K562 (cell line): ENCODE results near the gene IQUB. TPM values are rescaled to one million over a fixed set of nuclear protein-coding genes. Genes with fewer than 3 reads are reported as not detected.

Source experiments
- ATAC-seq: fragments of 200-7000 bp; cut with Tn5 transposase; 3 replicates; pipeline ENCODE4 v1.9.1; 2020; ENCODE audit warnings: moderate library complexity
- BruUV-seq: library from RNA; stranded (reverse); fragments of 400-500 nt; replicated peaks from 2 replicates; lab custom pipeline; 2021; lab: Mats Ljungman, UMichigan
- CTCF ChIA-PET: fragments of 300-600 bp; formaldehyde crosslinking; extraction: SDS; loops from one replicate; lab custom pipeline; 2021; ENCODE audit warnings: low intra/inter-chr PET ratio; lab: Yijun Ruan, JAX
- POLR2A ChIA-PET: fragments of 300-600, 350-650 bp; sonication (Branson Sonifier 250); formaldehyde crosslinking; extraction: SDS; loops from one replicate; lab custom pipeline; 2021; ENCODE audit warnings: antibody characterized with exemption, inconsistent platforms; lab: Yijun Ruan, JAX
- DNase-seq, 4 experiments: peaks; one replicate each; pipeline versions ENCODE4 v3.0.0 to v3.0.0-alpha.2; 2011 to 2018; ENCODE audit warnings: low spot score in 3 of 4, mixed read lengths in 3 of 4; ENCODE audit errors: extremely low read depth in 1 of 4
- FAIRE-seq: peaks from 2 replicates; lab custom pipeline; 2011; peaks lifted over from hg19 to GRCh38; lab: Jason Lieb, UNC
- H2AFZ ChIP-seq: 2 replicates; pipeline ENCODE4 v1.6.0; 2011; ENCODE audit warnings: low read depth, low read length, control low read depth, inconsistent platforms
- H3K27ac ChIP-seq: fragments of 200-600 bp; 3 replicates; pipeline ENCODE4 v1.8.0; 2011; ENCODE audit warnings: low read depth, mild to moderate bottlenecking, control low read depth, inconsistent platforms, low read length, moderate library complexity, mixed read lengths; ENCODE audit errors: extremely low read depth
- H3K27me3 ChIP-seq, 2 experiments: fragments of 300-600 bp in 1 of 2; 2 replicates in 1 of 2; 3 replicates in 1 of 2; pipeline versions ENCODE4 v1.6.0 to v1.8.0; 2011; ENCODE audit warnings: inconsistent platforms in 2 of 2, low read length in 2 of 2, mild to moderate bottlenecking in 1 of 2, mixed read lengths in 1 of 2, moderate library complexity in 1 of 2; ENCODE audit not compliant: control insufficient read depth in 2 of 2, insufficient read depth in 2 of 2
- H3K36me3 ChIP-seq: fragments of 300-600 bp; 3 replicates; pipeline ENCODE4 v1.8.0; 2011; ENCODE audit warnings: mild to moderate bottlenecking, low read length, inconsistent platforms; ENCODE audit not compliant: control insufficient read depth, insufficient read depth
- H3K4me1 ChIP-seq, 2 experiments: fragments of 200-600 bp in 1 of 2; replicated peaks in 1 of 2; 2 replicates in 1 of 2; 3 replicates in 1 of 2; pipeline versions ENCODE4 v1.5.1 to v1.8.0; 2011; ENCODE audit warnings: inconsistent platforms in 2 of 2, low read length in 2 of 2, mild to moderate bottlenecking in 1 of 2, mixed read lengths in 1 of 2, moderate library complexity in 1 of 2; ENCODE audit not compliant: control insufficient read depth in 2 of 2, insufficient read depth in 2 of 2
- H3K4me2 ChIP-seq: 2 replicates; pipeline ENCODE4 v1.6.1; 2011; ENCODE audit warnings: low read length, control low read depth, inconsistent platforms, mixed read lengths; ENCODE audit not compliant: insufficient read depth
- H3K4me3 ChIP-seq: fragments of 200-600 bp; sonication (generic), shearing (Covaris generic); 2 replicates; pipeline ENCODE4 v1.5.1; 2016; ENCODE audit warnings: control low read depth, inconsistent platforms
- H3K79me2 ChIP-seq: fragments of 200-600 bp; 3 replicates; pipeline ENCODE4 v1.8.0; 2011; ENCODE audit warnings: low read length, inconsistent platforms; ENCODE audit not compliant: control insufficient read depth, insufficient read depth
- H3K9ac ChIP-seq, 2 experiments: 2 replicates each; pipeline versions ENCODE4 v1.6.0 to v1.6.1; 2011; ENCODE audit warnings: low read depth in 2 of 2, low read length in 2 of 2, control low read depth in 1 of 2, inconsistent platforms in 1 of 2, mild to moderate bottlenecking in 1 of 2, mixed read lengths in 1 of 2; ENCODE audit not compliant: insufficient read depth in 1 of 2
- H3K9me1 ChIP-seq: one replicate; pipeline ENCODE4 v1.6.0; 2011; ENCODE audit warnings: inconsistent platforms, mild to moderate bottlenecking, low read length, moderate library complexity; ENCODE audit not compliant: control insufficient read depth, insufficient read depth
- H3K9me3 ChIP-seq: replicated peaks from 2 replicates; pipeline ENCODE4 v1.5.1; 2011; ENCODE audit warnings: low read depth, low read length, inconsistent platforms; ENCODE audit not compliant: control insufficient read depth, insufficient read depth
- H4K20me1 ChIP-seq: replicated peaks from 2 replicates; pipeline ENCODE4 v1.6.1; 2011; ENCODE audit warnings: low read length, inconsistent platforms, mixed read lengths; ENCODE audit not compliant: control insufficient read depth, insufficient read depth
- FOXK1 ChIP-seq: sonication (generic); formaldehyde crosslinking; IDR thresholded peaks from 2 replicates; pipeline ENCODE4 v1.8.0; 2022; ENCODE audit warnings: missing genetic modification reagents, mild to moderate bottlenecking, borderline replicate concordance
- HINFP ChIP-seq: fragments of 450-650 bp; conservative IDR thresholded peaks from 2 replicates; pipeline ENCODE4 v1.6.1; 2016; ENCODE audit warnings: missing genetic modification characterization, low read depth, mild to moderate bottlenecking, control low read depth, missing compliant biosample characterization
- MLLT1 ChIP-seq, 2 experiments: fragments of 450-650 bp; IDR thresholded peaks; 2 replicates each; pipeline ENCODE4 v1.6.1; 2016
- NEUROD1 ChIP-seq: fragments of 150-350 bp; IDR thresholded peaks from 2 replicates; pipeline ENCODE4 v1.6.1; 2014; ENCODE audit warnings: borderline replicate concordance, low read length, low read depth; ENCODE audit not compliant: partially characterized antibody
- POLR2H ChIP-seq: IDR thresholded peaks from 2 replicates; pipeline ENCODE4 v1.6.1; 2016; ENCODE audit warnings: missing genetic modification characterization, low read depth, mild to moderate bottlenecking, control low read depth, missing compliant biosample characterization, moderate library complexity
- SNAPC5 ChIP-seq: fragments of 250-450 bp; sonication (Bioruptor Pico); IDR thresholded peaks from 2 replicates; pipeline ENCODE4 v1.8.0; 2021; ENCODE audit warnings: moderate library complexity, mild to moderate bottlenecking, inconsistent platforms
- SPI1 ChIP-seq: IDR thresholded peaks from 2 replicates; pipeline ENCODE4 v1.6.1; 2011; ENCODE audit warnings: low read depth, low read length, control low read depth, borderline replicate concordance
- ZNF217 ChIP-seq: sonication (generic); formaldehyde crosslinking; IDR thresholded peaks from 2 replicates; pipeline ENCODE4 v1.8.0; 2022; ENCODE audit warnings: mild to moderate bottlenecking, missing genetic modification reagents
- ZNF766 ChIP-seq: fragments of 200-800 bp; sonication (Bioruptor generic); conservative IDR thresholded peaks from 2 replicates; pipeline ENCODE4 v1.6.1; 2016; ENCODE audit warnings: missing genetic modification characterization, missing compliant biosample characterization
- WGBS: fragments of 100-300 bp; shearing (Covaris generic); methylation state at CpG from one replicate; pipeline ENCODE4 v1.1.6; 2016; ENCODE audit warnings: low coverage, mixed read lengths; ENCODE audit not compliant: insufficient coverage; ENCODE audit errors: missing lambda C conversion rate; 5-methylcytosine and 5-hydroxymethylcytosine counted together
- in situ Hi-C: fragments of 300-500 bp; cut with MboI; formaldehyde crosslinking; loops from 4 replicates; pipeline ENCODE4 v1.15.0; 2018; ENCODE audit warnings: inconsistent platforms, mixed read lengths
- intact Hi-C: fragments of 100-400 bp; cut with micrococcal nuclease; formaldehyde crosslinking; loops from 2 replicates; pipeline ENCODE4 v1.14.2; 2022
- polyA plus RNA-seq, 8 experiments: library from polyadenylated mRNA; depleted of rRNA in 4 of 8; stranded (reverse) in 5 of 8; unstranded in 3 of 8; fragments of >200 nt; fragmentation: Nextera tagmentation in 2 of 8; fragmentation: Illumina TruSeq in 1 of 8; extraction: Ambion mirVana in 2 of 8; extraction: Trizol in 1 of 8; gene quantifications; 2 replicates each; pipeline versions ENCODE4 v1.2.1 to v1.2.3, GENCODE V29; 2011 to 2014; ENCODE audit warnings: inconsistent platforms in 1 of 8, missing spikeins in 1 of 8
- total RNA-seq, 7 experiments: library from RNA; depleted of rRNA in 6 of 7; stranded (reverse); fragments of >200 nt in 6 of 7; fragmentation: Illumina TruSeq in 2 of 7; extraction: Trizol in 2 of 7; gene quantifications; 2 replicates each; pipeline versions ENCODE4 v1.2.1 to v1.2.3, GENCODE V29; 2011 to 2021; ENCODE audit warnings: low replicate concordance in 1 of 7

Gene IQUB
- total and polyA plus RNA-seq, 9 of the 15 experiments (the other 6 are each of a cell fraction or from before 2014, with no cell fraction given): 0.62 to 2.6 (median 1.4) TPM

- Histone ChIP-seq H3K27me3 (no peaks in the 10 kb centered on the region), H3K4me2 (no peak overlapping the region), H3K4me3 (no peak overlapping the region), H3K9me1 (no peaks in the 10 kb centered on the region), H3K27ac (no peak overlapping the region), H3K9me3 (no peaks in the 10 kb centered on the region), H4K20me1 (no peaks in the 10 kb centered on the region), H3K79me2 (no peaks in the 10 kb centered on the region), H3K4me1 (no peaks in the 10 kb centered on the region; a peak in 1 of 5 replicates), H3K36me3 (no peaks in the 10 kb centered on the region), H3K9ac (no peak overlapping the region), H2AFZ (no peak overlapping the region)
- no TSS peak for BruUV-seq
- TF ChIP-seq SNAPC5: no peak
- TF ChIP-seq FOXK1 (CRISPR knock-in tag): no peak
- TF ChIP-seq ZNF766 (CRISPR knock-in tag): no peak
- TF ChIP-seq POLR2H (tag): no peak
- TF ChIP-seq MLLT1 (IDR thresholded peaks at IDR 0.05): no peak
- TF ChIP-seq SPI1: no peak
- no peak for TF ChIP-seq ZNF217 (CRISPR knock-in tag)
- TF ChIP-seq NEUROD1: no peak
- no peak for TF ChIP-seq HINFP
- in situ Hi-C loops: no loop called here
- ChIA-PET POLR2A (no interaction called here), CTCF (no interaction called here)
- ATAC-seq (no peak), FAIRE-seq (no peak), DNase-seq (no peak)
- WGBS: 0% methylated on average over 5 of the region's 5 CpGs
- intact Hi-C loops: no loop called here
These were observed 66.1 kb downstream of the IQUB start for GRCh38 chr7:123468303-123468702.
